ENCODE measurements around the gene PHF19.

Gene PHF19

GRCh38 chr9:120872791-120873502, 4.0 kb downstream of the PHF19 start:
- H3K4me3 ChIP-seq (ENCODE audit: control insufficient read depth, low read depth, low read length): no peak overlapping the region
- no peak for DNase-seq (ENCODE audit: low read depth)
- no peak for TF ChIP-seq CTCF (conservative IDR thresholded peaks at IDR 0.05; ENCODE audit: control insufficient read depth, insufficient read depth, low read depth, low read length)

- DNase-seq (ENCODE audit: low read depth): no peak
- no peak for TF ChIP-seq CTCF (conservative IDR thresholded peaks at IDR 0.05; ENCODE audit: control insufficient read depth, insufficient read depth, low read depth, low read length)
Measured at GRCh38 chr9:120870206-120870605, 6.8 kb downstream of the PHF19 start.

GRCh38 chr9:120869726-120870125, 7.3 kb downstream of the PHF19 start:
- no peak overlapping the region for H3K4me3 ChIP-seq (ENCODE audit: control insufficient read depth, low read depth, low read length)
- TF ChIP-seq CTCF (conservative IDR thresholded peaks at IDR 0.05; ENCODE audit: control insufficient read depth, insufficient read depth, low read depth, low read length): no peak
- DNase-seq (ENCODE audit: low read depth): no peak

More at GRCh38 chr9:120870206-120870605, 6.8 kb downstream of the PHF19 start:
- no peak overlapping the region for H3K4me3 ChIP-seq (ENCODE audit: control insufficient read depth, low read depth, low read length)

- no peak for DNase-seq (ENCODE audit: low read depth)
- no peak for TF ChIP-seq CTCF (conservative IDR thresholded peaks at IDR 0.05; ENCODE audit: control insufficient read depth, insufficient read depth, low read depth, low read length)
- H3K4me3 ChIP-seq (ENCODE audit: control insufficient read depth, low read depth, low read length): peak overlapping the region; percentile 47
Measured at GRCh38 chr9:120869360-120869687, 7.7 kb downstream of the PHF19 start.

GRCh38 chr9:120868676-120869359, 8.2 kb downstream of the PHF19 start:
- peak; percentile 36 for TF ChIP-seq CTCF (conservative IDR thresholded peaks at IDR 0.05; ENCODE audit: control insufficient read depth, insufficient read depth, low read depth, low read length)
- DNase-seq (ENCODE audit: low read depth): peak; percentile 91
- H3K4me3 ChIP-seq (ENCODE audit: control insufficient read depth, low read depth, low read length): peak overlapping the region; percentile 47

GRCh38 chr9:120868339-120868675, 8.7 kb downstream of the PHF19 start:
- H3K4me3 ChIP-seq (ENCODE audit: control insufficient read depth, low read depth, low read length): peak overlapping the region; percentile 35
- TF ChIP-seq CTCF (conservative IDR thresholded peaks at IDR 0.05; ENCODE audit: control insufficient read depth, insufficient read depth, low read depth, low read length): no peak
- DNase-seq (ENCODE audit: low read depth): peak; percentile 87

All from fibroblast of mammary gland (primary cell).